NCI-H1930 (cell line): ENCODE data around the gene POLR2J.
"Not testable (repeated sequence)": the region's sequence is repeated elsewhere in the genome, so short reads cannot be mapped to it uniquely, and the experiment has no call there.

ENCODE experiments used
- DNase-seq, 2 experiments: peaks; one replicate each; lab custom pipeline; 2025; lab: John Stamatoyannopoulos, UW

POLR2J gene

DNA sequence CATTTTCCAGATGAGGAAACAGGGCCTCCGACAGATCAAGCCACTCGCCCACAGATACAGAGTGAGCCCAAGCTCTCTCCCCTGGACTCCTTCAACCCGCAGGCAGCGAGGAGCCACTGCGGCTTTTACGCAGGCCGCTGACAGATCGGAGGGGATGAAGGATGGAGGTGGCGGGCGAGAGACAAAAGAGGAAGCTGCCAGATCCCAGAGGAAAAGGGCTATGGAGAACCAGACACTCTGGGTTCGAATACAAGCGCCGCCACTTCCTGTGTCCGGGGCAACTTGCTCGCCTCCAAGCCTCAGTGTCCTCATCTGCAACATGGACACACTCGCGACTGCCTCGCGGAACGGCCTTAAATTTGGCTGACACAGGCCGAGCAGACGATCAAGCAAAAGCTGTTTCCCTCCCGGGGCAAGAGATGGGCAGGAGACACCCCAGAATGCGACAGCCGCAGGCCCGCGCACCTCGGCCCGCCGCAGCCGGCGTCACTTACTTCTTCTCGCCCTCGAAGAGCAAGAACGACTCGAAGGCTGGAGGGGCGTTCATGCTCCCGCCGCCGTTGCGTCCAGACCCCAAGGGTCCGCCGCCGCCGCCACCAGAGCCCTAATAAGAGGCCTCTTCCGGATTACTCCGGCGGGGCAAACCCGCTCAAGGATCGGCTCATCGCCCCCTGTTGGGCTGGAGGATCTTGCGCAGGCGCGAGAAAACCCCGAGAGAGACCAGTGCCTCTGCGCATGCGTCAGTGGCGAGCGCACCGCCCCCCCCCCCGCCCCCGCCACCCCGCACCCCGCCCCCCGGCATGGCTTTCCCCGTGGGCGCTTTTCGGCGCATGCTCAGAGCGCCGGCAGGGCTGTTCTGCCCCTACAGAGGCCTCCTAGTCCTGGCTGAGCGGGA, at the start of gene POLR2J:
TSS of gene POLR2J (minus strand) at position 609 of the 895 bp plus-strand sequence. CDS start at position 547, 62 bp downstream.
- not testable (repeated sequence) for DNase-seq

DNA sequence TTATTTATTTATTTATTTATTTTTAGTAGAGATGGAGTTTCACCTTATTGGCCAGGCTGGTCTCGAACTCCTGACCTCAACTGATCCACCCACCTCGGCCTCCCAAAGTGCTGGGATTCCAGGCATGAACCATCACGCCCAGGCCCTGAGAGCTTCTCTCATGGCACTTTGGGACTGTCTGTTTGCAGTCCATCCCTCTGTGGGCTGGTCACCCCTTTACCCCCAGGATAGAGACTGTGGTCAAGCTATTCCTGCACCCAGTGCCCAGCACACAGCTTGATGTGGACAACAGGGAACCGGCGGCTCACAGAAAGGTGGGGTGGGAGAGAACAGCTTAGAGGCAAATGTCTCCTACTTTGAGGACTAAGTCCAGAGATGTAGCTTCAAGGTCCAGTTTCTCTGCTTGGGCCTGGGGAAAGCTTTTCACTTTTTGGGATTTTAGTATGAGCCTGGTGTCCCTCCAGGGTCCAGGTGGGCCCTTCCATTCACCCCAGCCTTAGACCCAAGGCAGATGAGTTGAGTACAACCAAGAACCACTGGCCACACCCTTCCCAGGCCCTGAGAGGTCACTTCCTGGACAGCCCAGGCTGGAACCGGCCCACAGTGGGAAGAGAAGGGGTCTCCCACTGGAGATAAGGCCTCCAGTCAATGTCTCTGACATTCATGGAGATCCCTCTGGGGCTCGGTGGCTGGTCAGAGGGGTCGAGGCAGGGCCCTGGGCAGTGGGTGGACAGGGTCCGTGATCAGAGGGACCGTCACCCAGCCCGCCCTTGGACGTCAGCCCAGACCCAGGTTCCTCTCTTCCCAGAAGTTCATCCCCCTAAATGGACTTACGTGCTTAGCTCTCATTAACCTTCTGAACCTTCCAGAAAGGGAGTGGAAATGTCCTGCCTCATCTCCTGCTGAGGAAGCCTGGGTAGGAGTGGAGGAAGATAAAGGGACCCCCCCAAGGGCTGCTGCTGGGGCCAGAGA, 49.4 kb upstream of the POLR2J start:
- DNase-seq = not testable (repeated sequence)

DNA sequence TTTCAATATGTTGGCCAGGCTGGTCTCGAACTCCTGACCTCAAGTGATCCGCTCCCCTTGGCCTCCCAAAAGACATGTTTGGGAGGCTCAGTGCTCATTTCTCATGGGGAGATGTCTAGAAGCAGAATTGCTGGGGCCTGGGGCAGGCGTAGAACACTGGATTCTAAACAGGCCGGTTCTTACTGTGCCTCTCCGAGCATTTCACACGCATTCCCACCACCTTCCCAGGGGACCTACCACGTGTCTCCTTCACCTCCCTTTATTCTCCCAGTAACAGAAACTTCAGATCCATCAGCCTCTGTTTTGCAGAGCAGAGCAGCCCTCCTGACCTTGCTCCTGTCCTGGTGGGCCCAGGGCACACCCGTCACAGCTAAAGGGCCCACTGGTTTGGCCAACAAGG, 48.5 kb upstream of the POLR2J start:
- DNase-seq = not testable (repeated sequence)

DNA sequence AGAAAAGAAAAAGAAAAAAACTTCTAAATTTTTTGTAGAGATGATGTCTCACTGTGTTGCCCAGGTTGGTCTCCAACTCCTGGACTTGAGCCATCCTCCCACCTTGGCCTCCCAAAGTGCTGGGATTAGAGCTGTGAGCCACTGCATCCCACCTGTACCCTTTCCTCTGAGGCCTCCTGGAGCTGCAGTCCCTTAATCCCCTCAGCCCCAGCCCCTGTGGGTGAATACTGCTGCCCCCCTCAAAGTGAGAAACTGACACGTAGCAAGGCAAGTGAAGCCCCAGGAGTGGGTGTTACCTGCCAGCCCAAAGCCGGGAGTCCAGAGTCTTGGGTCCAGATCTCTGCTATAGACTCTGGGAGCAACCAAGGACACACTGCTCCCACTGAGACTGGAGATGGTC, 46.1 kb upstream of the POLR2J start:
- DNase-seq = not testable (repeated sequence)

DNA sequence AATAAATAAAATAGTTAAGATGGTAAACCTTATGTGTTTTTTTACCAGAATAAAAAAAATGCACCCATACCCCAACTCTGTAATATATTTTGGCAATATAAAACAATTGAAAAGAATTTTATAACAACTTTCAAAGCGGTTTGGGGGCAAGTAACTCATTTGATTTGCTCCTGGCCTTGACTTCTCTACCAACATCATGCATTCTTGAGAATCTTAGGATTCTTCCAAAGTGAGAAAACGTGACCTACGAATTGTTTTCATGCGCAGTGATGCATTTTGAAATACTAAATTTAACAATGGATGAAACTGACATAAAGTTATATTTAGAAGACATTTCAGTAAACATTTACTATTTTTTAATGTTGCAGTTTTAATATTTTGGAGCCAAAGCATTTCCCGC, 42.1 kb upstream of the POLR2J start:
- DNase-seq = not testable (repeated sequence)

DNA sequence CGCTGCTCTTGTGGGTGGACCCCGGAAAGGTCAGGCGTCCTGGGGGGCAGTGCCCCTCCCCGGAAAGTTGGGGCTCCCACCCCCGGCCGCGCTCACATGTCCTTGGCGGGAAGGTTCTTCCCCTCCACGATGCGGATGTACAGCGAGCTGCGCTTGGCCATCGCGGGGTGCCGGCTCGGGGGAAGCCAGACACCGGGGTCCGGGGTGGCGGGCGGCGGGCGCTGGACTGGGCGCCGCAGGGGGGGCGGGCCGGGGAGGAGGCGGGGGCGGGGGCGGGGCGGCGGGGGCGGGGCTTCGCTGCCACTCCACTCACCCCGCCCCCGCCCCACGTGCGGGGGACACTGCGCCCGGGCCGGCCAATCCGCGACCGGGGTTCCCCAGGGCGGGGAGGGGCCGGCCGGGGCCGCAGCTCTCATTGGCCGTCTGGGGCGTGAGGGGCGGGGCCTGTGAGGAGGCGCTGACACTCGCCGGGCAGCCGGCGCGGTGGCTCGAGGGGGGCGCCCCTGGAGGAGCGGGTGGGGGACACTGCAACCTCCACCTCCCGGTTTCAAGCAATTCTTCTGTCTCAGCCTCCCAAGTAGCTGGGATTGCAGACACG, 38.9 kb upstream of the POLR2J start, which contains the start of gene RASA4B:
TSS of gene RASA4B (minus strand) at position 228 of the 598 bp plus-strand sequence. CDS start at position 161, 67 bp downstream.
- DNase-seq = not testable (repeated sequence)

DNA sequence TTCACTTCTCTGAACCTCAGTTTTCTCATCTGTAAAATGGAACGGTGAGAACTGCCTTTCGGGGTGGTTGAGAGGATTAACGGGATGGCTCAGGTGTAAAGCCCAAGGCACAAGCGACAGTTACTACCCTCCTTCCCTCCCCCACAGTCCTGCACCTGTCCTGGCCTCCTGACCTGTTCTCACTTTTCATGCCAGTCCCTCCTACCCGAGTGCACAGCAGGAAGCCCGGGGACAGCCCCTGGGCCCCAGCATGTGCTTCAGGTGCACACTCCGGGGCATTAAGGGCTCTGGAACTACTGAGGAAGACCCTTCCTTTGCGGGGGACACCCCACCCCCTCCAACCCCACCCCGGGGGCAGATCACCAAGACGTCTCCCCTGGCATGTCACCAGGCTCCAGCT, 38.2 kb upstream of the POLR2J start:
- not testable (repeated sequence) for DNase-seq

DNA sequence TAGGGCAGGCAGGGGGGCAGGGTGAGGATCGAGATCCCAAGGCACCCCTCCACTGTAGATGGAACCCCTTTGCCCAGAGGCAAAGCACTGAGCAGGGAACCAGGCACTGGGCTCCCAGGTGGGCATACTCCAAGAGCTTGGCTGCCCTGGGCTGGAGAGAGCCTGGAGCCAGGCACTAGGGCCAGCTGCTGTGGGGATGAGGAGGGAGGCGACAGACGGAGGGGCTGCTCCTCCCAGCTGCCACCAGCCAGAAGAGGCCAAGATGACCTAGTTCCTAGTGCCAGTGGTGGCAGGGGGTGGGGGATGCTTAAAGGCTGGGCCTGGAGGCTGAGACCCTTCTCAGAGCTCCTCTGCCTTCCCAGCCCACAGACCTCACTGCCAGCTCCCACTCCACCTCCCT, 37.2 kb upstream of the POLR2J start:
- DNase-seq = not testable (repeated sequence)

DNA sequence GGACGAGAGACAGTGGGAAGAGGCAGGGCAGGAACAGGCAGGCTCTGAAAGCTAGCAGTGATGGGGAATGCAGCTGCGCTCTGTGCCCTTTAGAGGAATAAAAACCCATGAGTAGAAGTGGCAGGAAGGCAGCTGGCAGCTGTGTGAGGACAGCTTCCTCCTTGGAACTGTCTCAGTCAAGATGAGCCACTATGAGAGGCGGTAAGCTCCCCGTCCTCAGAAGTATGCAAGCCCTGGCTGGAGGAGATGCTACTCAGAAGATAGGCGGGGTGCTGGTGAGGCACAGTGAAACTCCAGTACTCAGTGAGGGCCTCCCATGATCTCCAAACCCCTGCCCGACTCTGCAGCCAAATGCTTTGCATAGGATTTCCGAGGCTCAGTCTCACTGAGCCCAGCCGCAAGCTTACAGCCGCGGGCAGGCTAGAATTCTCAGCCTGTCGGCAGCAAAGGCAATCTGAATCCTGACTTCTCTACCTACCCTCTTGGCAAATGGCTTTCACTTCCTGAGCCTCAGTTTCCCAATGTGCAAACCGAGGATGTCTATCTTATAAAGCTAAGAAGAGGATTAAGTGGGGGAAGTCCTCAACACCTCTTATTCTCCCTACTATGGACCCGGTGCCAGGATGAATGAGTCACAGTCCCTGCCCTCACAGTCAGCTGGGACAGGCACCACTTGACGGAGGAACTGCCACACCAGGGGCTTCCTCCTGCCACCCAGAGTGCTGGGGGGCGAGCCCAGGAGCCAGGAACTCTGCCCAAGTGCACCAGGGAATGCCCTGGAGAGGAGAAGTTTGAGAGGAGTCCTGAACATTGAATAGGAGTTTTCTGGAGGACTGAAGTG, 36.4 kb upstream of the POLR2J start:
- not testable (repeated sequence) for DNase-seq

DNA sequence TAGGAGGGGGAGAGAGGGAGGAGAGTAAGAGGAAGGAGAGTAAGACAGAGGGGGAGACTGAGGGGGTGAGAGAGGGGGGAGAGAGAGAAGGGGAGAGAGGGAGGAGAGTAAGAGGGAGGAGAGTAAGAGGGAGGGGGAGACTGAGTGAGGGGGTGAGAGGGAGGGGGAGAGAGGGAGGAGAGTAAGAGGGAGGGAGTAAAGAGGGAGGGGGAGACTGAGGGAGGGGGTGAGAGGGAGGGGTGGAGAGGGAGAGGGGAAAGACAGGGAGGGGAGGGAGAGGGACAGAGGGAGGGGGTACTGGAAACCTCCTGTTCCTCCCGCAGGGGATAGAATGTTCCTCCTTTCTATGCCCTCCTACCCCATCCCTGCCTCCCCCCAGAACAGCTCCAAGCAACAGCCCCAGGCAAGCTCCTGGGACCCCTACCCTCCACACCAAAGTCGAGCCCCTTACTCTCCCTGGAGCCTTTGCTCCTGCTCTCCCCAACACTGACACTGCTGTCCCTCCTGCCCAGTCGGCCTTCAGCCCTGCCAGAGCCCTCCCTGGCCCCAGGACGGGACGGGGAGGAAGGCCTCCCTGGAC, 34.0 kb upstream of the POLR2J start:
- DNase-seq = not testable (repeated sequence)

DNA sequence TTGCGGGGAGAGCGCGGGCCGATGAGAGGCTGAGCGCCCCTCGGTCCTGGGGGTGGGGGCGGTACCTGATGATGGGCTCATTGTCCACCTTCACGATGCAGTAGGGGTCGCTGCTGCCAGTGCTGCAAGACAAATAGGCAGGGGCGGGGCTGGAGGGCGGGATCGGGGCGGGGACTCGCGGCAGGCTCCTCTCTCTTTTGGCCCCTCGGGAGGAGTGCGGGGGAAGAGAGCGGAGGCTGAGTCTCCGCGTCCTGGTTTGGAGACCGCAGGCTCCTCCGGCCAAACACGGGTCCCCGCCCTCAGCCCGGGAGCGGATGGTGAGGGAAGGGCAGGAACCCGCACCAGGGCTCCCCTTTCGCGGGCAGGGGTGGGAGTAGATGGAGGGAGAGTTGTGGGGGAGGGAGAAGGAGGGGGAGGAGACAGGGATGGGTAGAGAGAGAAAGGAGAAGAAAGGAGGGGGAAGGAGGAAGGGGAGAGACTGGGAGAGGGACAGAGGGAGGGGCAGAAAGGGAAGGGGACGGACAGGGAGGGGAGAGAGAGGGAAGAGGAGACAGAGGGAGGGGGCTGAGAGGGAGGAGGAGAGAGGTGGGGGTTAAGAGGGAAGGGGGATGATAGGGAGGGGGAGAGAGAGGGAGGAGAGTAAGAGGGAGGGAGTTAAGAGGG, 33.3 kb upstream of the POLR2J start:
- not testable (repeated sequence) for DNase-seq

DNA sequence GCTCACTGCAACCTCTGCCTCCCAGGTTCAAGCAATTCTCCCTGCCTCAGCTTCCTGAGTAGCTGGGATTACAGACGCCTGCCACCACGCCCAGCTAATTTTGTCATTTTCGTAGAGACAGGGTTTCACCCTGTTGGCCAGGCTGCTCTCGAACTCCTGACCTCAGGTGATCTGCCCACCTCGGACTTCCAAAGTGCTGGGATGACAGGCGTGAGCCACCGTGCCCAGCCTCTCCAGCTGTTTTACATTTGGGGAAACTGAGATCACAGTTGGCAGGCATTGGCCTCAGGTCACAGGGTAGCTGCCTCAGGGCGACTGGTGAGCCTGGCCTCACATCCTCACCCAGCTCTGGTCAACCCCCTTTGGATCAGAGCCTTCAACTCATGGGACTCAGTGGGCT, 31.9 kb upstream of the POLR2J start:
- DNase-seq = not testable (repeated sequence)

DNA sequence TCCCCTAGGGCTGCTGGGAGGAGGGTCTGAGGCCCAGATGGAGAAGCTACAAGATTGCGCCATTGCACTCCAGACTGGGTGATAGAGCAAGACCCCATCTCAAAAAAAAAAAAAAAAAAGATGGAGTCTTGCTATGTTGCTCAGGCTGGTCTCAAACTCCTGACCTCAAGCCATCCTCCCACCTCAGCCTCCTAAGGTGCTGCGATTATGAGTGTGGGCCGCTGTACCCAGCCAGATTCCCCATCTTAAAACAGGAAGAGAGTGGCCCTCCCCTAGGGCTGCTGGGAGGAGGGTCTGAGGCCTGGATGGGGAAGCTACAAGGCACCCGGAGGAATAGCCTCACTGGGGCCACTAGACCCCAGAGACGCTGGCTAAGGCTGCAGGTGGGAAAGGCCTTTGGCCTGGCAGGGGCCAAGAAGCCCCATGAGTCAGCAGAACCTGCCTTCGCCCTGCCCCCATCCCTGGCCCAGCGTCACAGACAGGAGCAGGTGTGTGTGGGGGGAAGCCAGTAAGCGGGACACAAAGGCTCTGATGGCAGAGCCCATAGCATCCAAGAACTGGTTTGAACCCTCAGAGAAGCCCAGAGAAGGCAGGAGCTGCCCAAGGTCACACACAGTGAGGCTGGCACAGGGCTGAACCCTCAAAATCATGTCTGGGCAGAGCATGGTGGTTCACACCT, 28.8 kb upstream of the POLR2J start:
- DNase-seq = not testable (repeated sequence)

DNA sequence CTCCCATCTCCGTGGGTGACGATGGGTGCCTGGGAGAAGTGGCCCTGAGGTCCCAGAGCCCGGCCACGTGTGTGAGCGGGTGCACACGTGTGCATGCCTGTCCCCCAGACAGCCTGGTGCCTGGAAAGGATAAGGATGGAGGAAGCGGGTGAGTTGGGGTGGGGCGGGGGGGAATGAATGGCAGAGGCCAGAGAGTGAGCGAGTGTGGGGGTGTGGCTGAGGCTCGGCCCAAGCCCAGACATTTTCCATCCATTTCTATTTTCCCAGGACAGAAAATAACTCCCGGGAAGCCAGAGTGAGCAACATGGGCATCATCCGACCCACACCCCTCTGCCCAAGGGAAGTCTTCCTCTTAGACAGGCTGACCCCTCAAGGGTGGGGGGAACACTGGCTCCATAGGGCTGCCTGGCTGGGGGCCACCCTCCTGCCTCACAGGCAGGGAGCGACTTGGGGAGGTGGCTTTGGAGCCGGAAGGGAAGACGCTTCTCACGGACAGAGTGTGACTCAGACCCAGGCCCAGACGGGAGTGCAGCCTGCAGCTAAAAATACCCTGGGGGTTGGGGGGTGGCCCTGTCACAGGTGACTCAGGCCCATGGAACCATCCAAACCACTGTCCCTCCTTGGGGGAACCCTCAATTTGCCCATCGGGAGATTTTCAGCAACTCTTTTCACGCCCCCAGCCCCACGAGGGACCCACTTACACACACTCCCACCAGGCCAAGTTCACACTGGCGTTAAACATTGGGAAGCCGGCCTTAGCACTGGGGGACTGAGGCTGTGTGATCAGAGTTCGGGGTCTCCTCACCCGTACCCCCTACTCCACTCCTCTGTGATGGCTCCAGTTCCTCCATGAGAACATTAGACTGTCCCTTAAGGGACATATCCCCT, 26.8 kb upstream of the POLR2J start:
- DNase-seq = not testable (repeated sequence)

DNA sequence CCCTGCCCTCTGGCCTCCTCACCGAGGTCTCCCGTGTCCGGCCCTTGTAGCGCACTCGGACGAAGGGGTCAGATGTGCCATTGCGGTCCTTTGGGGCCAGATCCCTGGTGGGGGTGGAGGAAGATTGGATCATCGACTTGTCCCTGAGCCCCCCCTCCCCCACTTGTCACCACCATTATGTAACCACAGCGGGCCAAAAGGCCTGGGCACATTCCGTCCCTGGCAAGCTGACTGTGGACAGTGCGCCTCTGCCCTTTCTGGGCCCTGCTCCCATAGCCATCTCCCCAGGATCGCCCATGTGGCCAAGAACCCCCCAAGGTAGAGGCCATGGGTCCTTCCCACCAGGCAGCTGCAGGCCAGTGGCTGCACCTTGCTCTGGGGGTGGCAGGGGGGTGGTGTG, 24.4 kb upstream of the POLR2J start:
- DNase-seq = not testable (repeated sequence)

DNA sequence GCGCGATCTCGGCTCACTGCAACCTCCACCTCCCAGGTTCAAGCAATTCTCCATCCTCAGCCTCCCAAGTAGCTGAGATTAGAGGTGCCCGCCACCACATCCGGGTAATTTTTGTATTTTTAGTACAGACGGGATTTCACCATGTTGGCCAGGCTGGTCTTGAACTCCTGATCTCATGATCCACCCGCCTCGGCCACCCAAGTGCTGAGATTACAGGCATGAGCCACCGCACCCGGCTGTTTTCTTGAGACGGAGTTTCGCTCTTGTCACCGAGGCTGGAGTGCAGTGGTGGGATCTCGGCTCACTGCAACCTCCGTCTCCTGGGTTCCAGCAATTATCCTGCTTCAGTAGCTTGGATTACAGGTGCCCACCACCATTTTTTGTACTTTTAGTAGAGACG, 19.6 kb upstream of the POLR2J start:
- not testable (repeated sequence) for DNase-seq

DNA sequence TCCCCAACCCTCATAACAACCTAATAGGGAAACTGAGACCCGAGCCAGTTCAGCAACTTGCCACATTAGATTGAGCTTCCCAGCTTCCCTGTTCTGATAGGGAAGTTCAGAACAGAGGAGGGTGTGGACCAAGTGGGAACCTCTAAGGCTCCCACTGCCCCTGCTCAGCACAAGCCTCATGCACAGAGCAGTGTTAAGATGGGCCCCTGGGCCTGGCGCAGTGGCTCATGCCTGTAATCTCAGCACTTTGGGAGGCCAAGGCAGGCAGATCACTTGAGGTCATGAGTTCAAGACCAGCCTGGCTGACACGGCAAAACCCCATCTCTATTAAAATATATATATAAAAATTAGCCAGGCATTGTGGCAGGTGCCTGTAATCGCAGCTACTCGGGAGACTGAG, 18.6 kb upstream of the POLR2J start:
- DNase-seq = not testable (repeated sequence)

DNA sequence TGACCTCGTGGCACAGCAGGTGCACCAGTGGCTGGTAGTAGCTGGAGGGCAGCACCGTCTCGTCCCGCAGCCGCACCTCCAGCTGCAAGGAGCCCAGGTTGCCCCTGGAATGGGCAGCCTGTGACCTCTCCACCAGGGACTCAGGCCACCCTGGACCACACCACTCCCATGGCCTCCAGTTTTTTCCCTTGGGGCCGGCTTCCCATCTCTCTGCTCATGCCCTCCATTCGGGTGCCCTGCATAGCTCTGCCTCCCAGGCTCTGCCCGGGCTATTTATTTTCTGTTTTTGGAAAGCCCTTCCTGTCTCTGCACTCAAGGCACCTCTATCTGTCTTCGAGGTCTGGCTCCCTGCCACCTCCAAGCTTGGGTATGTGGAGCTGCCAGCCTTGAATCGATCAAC, 18.1 kb upstream of the POLR2J start:
- DNase-seq = not testable (repeated sequence)
